H1 (cell line): ENCODE data around the gene PLBD2. TPM values are rescaled to one million over a fixed set of nuclear protein-coding genes. Genes with fewer than 3 reads are reported as not detected.

Experiments used
- JUN ChIP-seq: IDR thresholded peaks from 2 replicates; pipeline ENCODE4 v1.6.1; 2011; ENCODE audit warnings: low read depth, mild to moderate bottlenecking, improper control_type of control experiment, low read length
- KDM5A ChIP-seq: fragments of 200-600 bp; IDR thresholded peaks from 2 replicates; pipeline ENCODE4 v1.7.1; 2012; ENCODE audit warnings: mild to moderate bottlenecking, low read length, inconsistent platforms, mixed read lengths
- NRF1 ChIP-seq: IDR thresholded peaks from 2 replicates; pipeline ENCODE4 v1.6.1; 2011; ENCODE audit warnings: mild to moderate bottlenecking, low read depth, low read length, improper control_type of control experiment
- SIRT6 ChIP-seq: IDR thresholded peaks from one replicate; pipeline ENCODE4 v1.7.1; 2012; ENCODE audit warnings: low read length, inconsistent platforms
- polyA plus RNA-seq, 7 experiments: library from polyadenylated mRNA; depleted of rRNA in 3 of 7; stranded (reverse) in 5 of 7; unstranded in 2 of 7; fragments of >200 nt in 5 of 7; fragments of 200-250 nt in 2 of 7; gene quantifications; 1 replicate in 5 of 7; 2 replicates in 1 of 7; 4 replicates in 1 of 7; pipeline versions ENCODE4 v1.2.1 to v1.2.3, GENCODE V29; 2011 to 2013; ENCODE audit warnings: missing spikeins in 2 of 7, mixed read lengths in 2 of 7
- total RNA-seq: library from RNA; stranded (reverse); fragmentation: NEBNext Ultra II Directional; extraction: Animal tissue kit (Norgen Biotek cat#: 25700); gene quantifications from 2 replicates; pipeline ENCODE4 v1.2.1, GENCODE V29; 2021
- TF ChIP-seq, protein P1 (sequence below): IDR thresholded peaks from 2 replicates; pipeline ENCODE4 v1.6.1; 2011; ENCODE audit warnings: low read length, improper control_type of control experiment
- TF ChIP-seq, protein P2 (sequence below): IDR thresholded peaks from 2 replicates; pipeline ENCODE4 v1.6.1; 2012; ENCODE audit warnings: inconsistent platforms

Gene PLBD2
- total and polyA plus RNA-seq, 2 of the 8 experiments (the other 6 are each of a cell fraction or from before 2014, with no cell fraction given), result 16.8 to 33.5 TPM

DNA sequence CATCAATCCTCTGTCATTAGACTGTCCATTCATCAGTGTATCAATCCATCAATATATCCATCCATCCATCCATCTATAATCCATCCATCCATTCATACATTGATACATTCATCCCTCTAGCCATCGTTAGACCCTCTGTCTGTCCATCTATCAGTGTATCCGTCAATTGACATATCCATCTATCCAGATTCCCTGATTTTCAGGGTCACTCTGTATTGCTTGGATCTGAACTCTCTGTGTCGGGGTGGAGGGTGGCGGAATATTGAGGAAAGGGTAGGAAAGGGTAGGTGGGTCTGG, 80.9 kb downstream of the PLBD2 start (continued):
- TF ChIP-seq, protein P1, sequence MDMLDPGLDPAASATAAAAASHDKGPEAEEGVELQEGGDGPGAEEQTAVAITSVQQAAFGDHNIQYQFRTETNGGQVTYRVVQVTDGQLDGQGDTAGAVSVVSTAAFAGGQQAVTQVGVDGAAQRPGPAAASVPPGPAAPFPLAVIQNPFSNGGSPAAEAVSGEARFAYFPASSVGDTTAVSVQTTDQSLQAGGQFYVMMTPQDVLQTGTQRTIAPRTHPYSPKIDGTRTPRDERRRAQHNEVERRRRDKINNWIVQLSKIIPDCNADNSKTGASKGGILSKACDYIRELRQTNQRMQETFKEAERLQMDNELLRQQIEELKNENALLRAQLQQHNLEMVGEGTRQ, result no peak
- TF ChIP-seq KDM5A (no peak), JUN (no peak), SIRT6 (no peak), NRF1 (no peak)
- TF ChIP-seq, protein P2, sequence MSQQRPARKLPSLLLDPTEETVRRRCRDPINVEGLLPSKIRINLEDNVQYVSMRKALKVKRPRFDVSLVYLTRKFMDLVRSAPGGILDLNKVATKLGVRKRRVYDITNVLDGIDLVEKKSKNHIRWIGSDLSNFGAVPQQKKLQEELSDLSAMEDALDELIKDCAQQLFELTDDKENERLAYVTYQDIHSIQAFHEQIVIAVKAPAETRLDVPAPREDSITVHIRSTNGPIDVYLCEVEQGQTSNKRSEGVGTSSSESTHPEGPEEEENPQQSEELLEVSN, result no peak
